SH-SY5Y (cell line): ENCODE measurements around the gene RNF4.

Experiments
- GATA2 ChIP-seq: IDR thresholded peaks from 2 replicates; pipeline ENCODE4 v1.6.1; 2011; ENCODE audit warnings: mild to moderate bottlenecking, low read depth, low read length
- GATA3 ChIP-seq: IDR thresholded peaks from 2 replicates; pipeline ENCODE4 v1.6.1; 2011; ENCODE audit warnings: low read depth, mild to moderate bottlenecking, low read length, moderate library complexity

DNA sequence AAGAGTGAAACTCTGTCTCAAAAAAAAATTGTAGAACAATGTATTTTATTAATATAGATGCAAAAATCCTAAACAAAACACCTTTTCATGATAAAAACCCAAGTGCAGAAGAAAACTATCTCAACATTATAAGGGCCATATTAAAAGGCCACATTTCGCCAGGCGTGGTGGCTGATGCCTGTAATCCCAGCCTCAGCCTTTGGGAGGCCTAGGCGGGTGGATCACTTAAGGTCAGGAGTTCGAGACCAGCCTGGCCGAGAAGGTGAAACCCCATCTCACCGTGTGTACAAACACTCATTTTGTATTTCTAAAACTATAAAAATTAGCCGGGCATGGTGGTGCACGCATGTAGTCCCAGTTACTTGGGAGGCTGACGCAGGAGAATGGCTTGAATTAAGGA lies 57.7 kb downstream of the RNF4 start:
- TF ChIP-seq GATA2 (no peak), GATA3 (no peak)
